Measurements from ENCODE around the gene LRRC61. TPM values are rescaled to one million over a fixed set of nuclear protein-coding genes. Genes with fewer than 3 reads are reported as not detected.
A peak's percentile ranks its signal among the peaks of the same experiment; 100 is the strongest.

LRRC61 gene
- total RNA-seq, 2 experiments from 2014 or later = not detected

DNA sequence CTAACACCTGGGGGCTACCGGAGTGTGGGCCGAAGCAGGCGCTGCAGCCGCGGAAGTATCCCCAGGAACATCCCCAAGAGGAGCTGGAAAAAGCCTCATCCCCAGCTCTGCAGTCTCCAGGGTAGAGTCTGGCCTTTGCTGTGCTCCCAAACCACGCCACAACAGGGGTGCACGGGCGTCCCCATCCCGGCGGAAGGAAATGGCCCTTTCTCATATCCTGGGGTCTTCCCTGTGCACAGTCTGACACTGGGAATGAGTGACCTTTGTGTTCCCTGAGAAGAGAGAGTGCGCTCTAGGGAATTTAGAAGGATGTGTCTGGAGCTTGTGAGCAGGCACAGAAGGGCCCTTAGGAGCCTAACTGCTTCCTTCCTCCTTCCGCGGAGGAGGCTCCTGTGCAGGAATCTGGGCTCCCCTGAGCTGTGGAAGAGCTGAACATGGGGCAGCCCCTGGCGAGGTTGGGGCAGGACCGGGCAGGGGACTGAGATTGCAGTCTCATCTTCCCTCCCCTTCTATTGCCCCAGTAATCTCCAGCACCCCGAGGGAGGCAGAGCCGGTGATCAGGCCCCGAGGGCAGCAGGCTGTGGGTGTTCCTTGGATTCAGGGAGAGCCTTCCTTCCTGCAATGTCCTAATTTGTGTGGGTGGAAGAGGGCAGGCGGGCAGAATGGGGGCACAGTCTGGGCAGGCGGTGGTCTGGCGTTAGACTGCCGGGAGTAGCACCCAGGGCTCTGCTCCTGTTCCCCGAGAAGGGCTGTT, 46.8 kb downstream of the LRRC61 start:
- BruUV-seq (replicated peaks) = no TSS peak

DNA sequence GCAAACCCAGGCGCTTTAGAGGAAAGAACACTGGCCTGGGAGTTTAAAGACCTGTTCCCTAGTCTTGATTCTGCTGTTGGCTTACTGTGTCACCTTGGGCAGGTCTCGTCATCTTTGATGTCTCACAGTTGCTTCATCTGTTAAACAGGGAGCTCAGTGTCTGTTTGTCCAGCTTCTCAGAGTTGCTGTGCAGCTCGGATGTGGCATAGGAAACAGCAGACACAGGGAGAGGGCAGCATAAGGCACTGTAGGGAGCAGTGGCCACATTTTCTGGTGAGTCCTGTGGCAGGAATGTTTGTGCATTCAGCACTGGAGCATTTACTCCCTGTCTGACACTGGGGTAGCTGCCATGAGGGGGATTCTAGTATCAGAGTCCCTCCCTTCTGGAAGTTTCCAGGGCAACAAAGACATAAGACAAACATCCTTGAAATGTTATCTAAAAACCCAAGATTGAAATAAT, 47.5 kb downstream of the LRRC61 start:
- TF ChIP-seq, protein P1, sequence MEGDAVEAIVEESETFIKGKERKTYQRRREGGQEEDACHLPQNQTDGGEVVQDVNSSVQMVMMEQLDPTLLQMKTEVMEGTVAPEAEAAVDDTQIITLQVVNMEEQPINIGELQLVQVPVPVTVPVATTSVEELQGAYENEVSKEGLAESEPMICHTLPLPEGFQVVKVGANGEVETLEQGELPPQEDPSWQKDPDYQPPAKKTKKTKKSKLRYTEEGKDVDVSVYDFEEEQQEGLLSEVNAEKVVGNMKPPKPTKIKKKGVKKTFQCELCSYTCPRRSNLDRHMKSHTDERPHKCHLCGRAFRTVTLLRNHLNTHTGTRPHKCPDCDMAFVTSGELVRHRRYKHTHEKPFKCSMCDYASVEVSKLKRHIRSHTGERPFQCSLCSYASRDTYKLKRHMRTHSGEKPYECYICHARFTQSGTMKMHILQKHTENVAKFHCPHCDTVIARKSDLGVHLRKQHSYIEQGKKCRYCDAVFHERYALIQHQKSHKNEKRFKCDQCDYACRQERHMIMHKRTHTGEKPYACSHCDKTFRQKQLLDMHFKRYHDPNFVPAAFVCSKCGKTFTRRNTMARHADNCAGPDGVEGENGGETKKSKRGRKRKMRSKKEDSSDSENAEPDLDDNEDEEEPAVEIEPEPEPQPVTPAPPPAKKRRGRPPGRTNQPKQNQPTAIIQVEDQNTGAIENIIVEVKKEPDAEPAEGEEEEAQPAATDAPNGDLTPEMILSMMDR (conservative IDR thresholded peaks at IDR 0.05; ENCODE audit: low read length) = no peak
- no peak for TF ChIP-seq EZH2phosphoT487 (IDR thresholded peaks at IDR 0.05; ENCODE audit: borderline replicate concordance, low read depth, low read length)
- ChIA-PET CTCF (ENCODE audit: unreplicated experiment) (no interaction called here), POLR2A (interaction anchor here (1.2 to 3.2 kb wide), 2 partner anchors 12 to 35 kb away, joined by 4 to 20 read pairs; a partner anchor contains a TSS)
- no peaks in the 10 kb centered on the region for H4K20me1 ChIP-seq (ENCODE audit: insufficient read depth, low read length)
- peak overlapping the region; percentile 87 for H3K4me3 ChIP-seq (ENCODE audit: low read depth, low read length, poor library complexity, severe bottlenecking)
- peaks cover 61% of the 10 kb centered on the region for H3K4me1 ChIP-seq (ENCODE audit: insufficient read depth, low read length, poor library complexity, severe bottlenecking)
- intact Hi-C loops (cut with micrococcal nuclease; ENCODE audit: unreplicated experiment) = loop anchor here (10.0 kb wide), 2 partner anchors 506 to 604 kb away; partner anchors contain the start of gene KCNH2
- H3K27ac ChIP-seq (ENCODE audit: low read depth, low read length, poor library complexity, severe bottlenecking) = peak overlapping the region; percentile 8
- DNase-seq (ENCODE audit: low spot score) = no peak
- no peaks in the 10 kb centered on the region for H3K9me2 ChIP-seq (ENCODE audit: insufficient read depth, low read length)
- no peaks in the 10 kb centered on the region for H3K79me2 ChIP-seq (ENCODE audit: insufficient read depth, low read depth, low read length)
- no peaks in the 10 kb centered on the region for H3K9me3 ChIP-seq (ENCODE audit: low read length)
- no peaks in the 10 kb centered on the region for H3K36me3 ChIP-seq (ENCODE audit: insufficient read depth, low read length)
- H2AFZ ChIP-seq (ENCODE audit: low read length) = no peak overlapping the region
- no TSS peak for BruUV-seq (replicated peaks)
- H3K4me2 ChIP-seq (ENCODE audit: low read length) = peak overlapping the region; percentile 99

More for the DNA sequence above, 46.8 kb downstream of the LRRC61 start:
- Histone ChIP-seq H3K27ac (ENCODE audit: low read depth, low read length, poor library complexity, severe bottlenecking) (peak overlapping the region; percentile 8), H3K79me2 (ENCODE audit: insufficient read depth, low read depth, low read length) (no peaks in the 10 kb centered on the region), H3K9me2 (ENCODE audit: insufficient read depth, low read length) (no peaks in the 10 kb centered on the region), H2AFZ (ENCODE audit: low read length) (no peak overlapping the region), H3K9me3 (ENCODE audit: low read length) (no peaks in the 10 kb centered on the region), H3K4me2 (ENCODE audit: low read length) (peak overlapping the region; percentile 99), H4K20me1 (ENCODE audit: insufficient read depth, low read length) (no peaks in the 10 kb centered on the region), H3K36me3 (ENCODE audit: insufficient read depth, low read length) (no peaks in the 10 kb centered on the region), H3K4me3 (ENCODE audit: low read depth, low read length, poor library complexity, severe bottlenecking) (peak overlapping the region; percentile 87), H3K4me1 (ENCODE audit: insufficient read depth, low read length, poor library complexity, severe bottlenecking) (peaks cover 61% of the 10 kb centered on the region)
- TF ChIP-seq EZH2phosphoT487 (IDR thresholded peaks at IDR 0.05; ENCODE audit: borderline replicate concordance, low read depth, low read length) = no peak
- TF ChIP-seq, protein P1 (conservative IDR thresholded peaks at IDR 0.05; ENCODE audit: low read length) = no peak
- DNase-seq (ENCODE audit: low spot score) = no peak
- POLR2A ChIA-PET = interaction anchor here (1.2 to 3.2 kb wide), 3 partner anchors 8 to 36 kb away, joined by 4 to 20 read pairs (median 14); a partner anchor contains a TSS
- CTCF ChIA-PET (ENCODE audit: unreplicated experiment) = no interaction called here
- intact Hi-C loops (cut with micrococcal nuclease; ENCODE audit: unreplicated experiment) = loop anchor here (2.0 to 10.0 kb wide), 5 partner anchors 37 to 1658 kb away; partner anchors contain the start of gene KCNH2

Data from OCI-LY7 (cell line).